Parathyroid adenoma (tissue), 2 donors: ENCODE measurements around the gene NFIC.

Source experiments
- H2AFZ ChIP-seq: fragments of 300-600 bp; sonication (generic); one replicate; pipeline ENCODE4 v1.7.0; 2017; ENCODE audit warnings: antibody characterized with exemption, mild to moderate bottlenecking
- H3K27ac ChIP-seq: fragments of 300-600 bp; sonication (generic); one replicate; pipeline ENCODE4 v1.7.0; 2017
- H3K27me3 ChIP-seq: fragments of 300-600 bp; sonication (generic); one replicate; pipeline ENCODE4 v1.7.0; 2017; ENCODE audit warnings: low read length; ENCODE audit not compliant: control insufficient read depth, insufficient read depth
- H3K36me3 ChIP-seq: fragments of 300-600 bp; sonication (generic); one replicate; pipeline ENCODE4 v1.7.0; 2017; ENCODE audit warnings: low read length; ENCODE audit not compliant: control insufficient read depth, insufficient read depth
- H3K4me1 ChIP-seq: fragments of 300-600 bp; sonication (generic); one replicate; pipeline ENCODE4 v1.7.0; 2017; ENCODE audit warnings: control low read depth
- H3K4me2 ChIP-seq: fragments of 300-600 bp; sonication (generic); one replicate; pipeline ENCODE4 v1.7.0; 2017; ENCODE audit warnings: low read length
- H3K4me3 ChIP-seq: fragments of 300-600 bp; sonication (generic); one replicate; pipeline ENCODE4 v1.7.0; 2017; ENCODE audit warnings: low read depth, low read length
- H3K79me2 ChIP-seq: fragments of 300-600 bp; sonication (generic); one replicate; pipeline ENCODE4 v1.7.0; 2017; ENCODE audit warnings: control low read depth
- H3K9ac ChIP-seq: fragments of 300-600 bp; sonication (generic); one replicate; pipeline ENCODE4 v1.7.0; 2017; ENCODE audit warnings: mild to moderate bottlenecking
- H3K9me3 ChIP-seq: fragments of 300-600 bp; sonication (generic); one replicate; pipeline ENCODE4 v1.7.0; 2017; ENCODE audit warnings: low read length; ENCODE audit not compliant: control insufficient read depth
- TF ChIP-seq, protein P1 (sequence below): fragments of 300-600 bp; sonication (generic); IDR thresholded peaks from one replicate; pipeline ENCODE4 v1.7.0; 2017; ENCODE audit warnings: antibody characterized with exemption, mild to moderate bottlenecking
- donor health status: primary hyperparathyroidism.

Gene NFIC

DNA sequence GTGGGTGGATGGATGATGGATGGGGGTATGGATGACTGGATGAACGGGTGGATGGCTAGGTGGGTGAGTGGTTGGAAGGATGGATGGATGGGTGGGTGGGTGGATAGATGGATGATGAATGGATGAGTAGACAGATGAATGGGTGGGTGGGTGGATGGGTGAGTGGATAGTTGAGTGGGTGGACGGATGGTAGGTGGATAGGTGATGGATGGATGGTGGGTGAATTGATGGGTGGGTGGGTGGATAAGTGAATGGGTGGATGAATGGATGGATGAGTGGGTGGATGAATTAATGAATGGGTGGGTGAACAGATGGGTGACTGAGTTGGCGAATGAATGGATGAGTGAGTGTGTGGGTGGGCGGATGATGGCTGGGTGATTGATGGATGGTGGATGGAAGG lies 109.1 kb downstream of the NFIC start:
- no peaks in the 10 kb centered on the region for H3K79me2 ChIP-seq
- TF ChIP-seq, protein P1, sequence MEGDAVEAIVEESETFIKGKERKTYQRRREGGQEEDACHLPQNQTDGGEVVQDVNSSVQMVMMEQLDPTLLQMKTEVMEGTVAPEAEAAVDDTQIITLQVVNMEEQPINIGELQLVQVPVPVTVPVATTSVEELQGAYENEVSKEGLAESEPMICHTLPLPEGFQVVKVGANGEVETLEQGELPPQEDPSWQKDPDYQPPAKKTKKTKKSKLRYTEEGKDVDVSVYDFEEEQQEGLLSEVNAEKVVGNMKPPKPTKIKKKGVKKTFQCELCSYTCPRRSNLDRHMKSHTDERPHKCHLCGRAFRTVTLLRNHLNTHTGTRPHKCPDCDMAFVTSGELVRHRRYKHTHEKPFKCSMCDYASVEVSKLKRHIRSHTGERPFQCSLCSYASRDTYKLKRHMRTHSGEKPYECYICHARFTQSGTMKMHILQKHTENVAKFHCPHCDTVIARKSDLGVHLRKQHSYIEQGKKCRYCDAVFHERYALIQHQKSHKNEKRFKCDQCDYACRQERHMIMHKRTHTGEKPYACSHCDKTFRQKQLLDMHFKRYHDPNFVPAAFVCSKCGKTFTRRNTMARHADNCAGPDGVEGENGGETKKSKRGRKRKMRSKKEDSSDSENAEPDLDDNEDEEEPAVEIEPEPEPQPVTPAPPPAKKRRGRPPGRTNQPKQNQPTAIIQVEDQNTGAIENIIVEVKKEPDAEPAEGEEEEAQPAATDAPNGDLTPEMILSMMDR, result no peak
- H3K36me3 ChIP-seq, result no peaks in the 10 kb centered on the region
- no peak overlapping the region for H3K4me2 ChIP-seq
- no peaks in the 10 kb centered on the region for H3K27me3 ChIP-seq
- H3K9ac ChIP-seq, result no peak overlapping the region
- no peaks in the 10 kb centered on the region for H3K9me3 ChIP-seq
- no peak overlapping the region for H3K27ac ChIP-seq
- no peak overlapping the region for H3K4me3 ChIP-seq
- H3K4me1 ChIP-seq, result no peaks in the 10 kb centered on the region
- no peak overlapping the region for H2AFZ ChIP-seq

DNA sequence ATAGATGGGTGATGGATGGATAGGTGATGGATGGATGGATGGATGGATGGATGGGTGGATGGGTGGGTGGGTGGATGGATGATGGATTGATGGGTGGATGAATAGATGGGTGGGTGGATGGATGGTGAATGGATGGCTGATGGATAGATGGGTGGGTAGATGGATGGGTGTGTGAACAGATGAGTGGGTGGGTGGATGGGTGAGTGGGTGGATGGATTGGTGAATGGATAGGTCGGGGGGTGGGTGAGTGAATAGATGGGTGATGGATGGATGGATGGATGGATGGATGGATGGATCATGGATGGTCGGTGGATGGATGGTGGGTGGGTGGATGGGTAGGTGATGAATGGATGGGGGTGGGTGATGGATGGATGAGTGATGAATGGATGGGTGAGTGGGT lies 110.4 kb downstream of the NFIC start:
- Histone ChIP-seq H3K4me2 (no peak overlapping the region), H3K27me3 (no peaks in the 10 kb centered on the region), H3K79me2 (no peaks in the 10 kb centered on the region), H3K9ac (no peak overlapping the region), H2AFZ (no peak overlapping the region), H3K27ac (no peak overlapping the region), H3K36me3 (no peaks in the 10 kb centered on the region), H3K9me3 (no peaks in the 10 kb centered on the region), H3K4me3 (no peak overlapping the region), H3K4me1 (no peaks in the 10 kb centered on the region)
- TF ChIP-seq, protein P1, result no peak

- H3K4me3 ChIP-seq, result no peak overlapping the region
- no peak overlapping the region for H3K27ac ChIP-seq
- H2AFZ ChIP-seq, result no peak overlapping the region
- no peaks in the 10 kb centered on the region for H3K36me3 ChIP-seq
- H3K4me1 ChIP-seq, result no peaks in the 10 kb centered on the region
- H3K9me3 ChIP-seq, result no peaks in the 10 kb centered on the region
- no peaks in the 10 kb centered on the region for H3K79me2 ChIP-seq
- no peaks in the 10 kb centered on the region for H3K27me3 ChIP-seq
- no peak overlapping the region for H3K4me2 ChIP-seq
- TF ChIP-seq, protein P1, result no peak
- H3K9ac ChIP-seq, result no peak overlapping the region
Observed at GRCh38 chr19:3477506-3477905, 111.1 kb downstream of the NFIC start.

DNA sequence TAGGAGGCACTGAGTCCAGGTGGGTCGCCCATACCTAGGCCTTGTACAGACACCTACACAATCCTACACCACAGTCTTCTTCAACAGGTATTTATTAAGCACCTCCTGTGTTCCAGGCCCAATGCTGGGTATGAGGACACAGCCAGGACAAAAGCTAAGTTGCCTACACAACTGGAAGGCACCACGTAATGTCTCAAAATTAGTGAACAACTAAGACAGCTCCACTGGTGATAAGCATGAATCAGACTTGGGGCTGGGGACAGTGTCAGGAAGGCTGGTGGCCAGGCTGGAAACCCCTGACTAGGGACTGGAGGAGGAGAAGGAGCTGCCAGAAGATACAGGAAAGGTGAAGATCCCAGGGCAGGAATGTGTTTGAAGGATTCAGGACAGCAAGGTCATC lies 111.6 kb downstream of the NFIC start:
- no peaks in the 10 kb centered on the region for H3K9me3 ChIP-seq
- H3K36me3 ChIP-seq, result no peaks in the 10 kb centered on the region
- TF ChIP-seq, protein P1, result no peak
- H3K4me3 ChIP-seq, result no peak overlapping the region
- H3K27me3 ChIP-seq, result no peaks in the 10 kb centered on the region
- no peak overlapping the region for H2AFZ ChIP-seq
- H3K79me2 ChIP-seq, result no peaks in the 10 kb centered on the region
- no peaks in the 10 kb centered on the region for H3K4me1 ChIP-seq
- no peak overlapping the region for H3K27ac ChIP-seq
- H3K9ac ChIP-seq, result no peak overlapping the region
- H3K4me2 ChIP-seq, result no peak overlapping the region

GRCh38 chr19:3478409-3479176 lies 112.2 kb downstream of the NFIC start:
- no peaks in the 10 kb centered on the region for H3K27me3 ChIP-seq
- no peak overlapping the region for H2AFZ ChIP-seq
- H3K27ac ChIP-seq, result no peak overlapping the region
- no peak overlapping the region for H3K4me2 ChIP-seq
- H3K4me1 ChIP-seq, result no peaks in the 10 kb centered on the region
- TF ChIP-seq, protein P1, result no peak
- H3K4me3 ChIP-seq, result no peak overlapping the region
- no peak overlapping the region for H3K9ac ChIP-seq
- no peaks in the 10 kb centered on the region for H3K9me3 ChIP-seq
- no peaks in the 10 kb centered on the region for H3K79me2 ChIP-seq
- H3K36me3 ChIP-seq, result no peaks in the 10 kb centered on the region
